SK-N-MC (cell line): Measurements from ENCODE around the gene PDE7B.

Experiments
- EZH2 ChIP-seq: fragments of 200-600 bp; sonication (generic); IDR thresholded peaks from one replicate; pipeline ENCODE4 v1.6.1; 2017; ENCODE audit warnings: antibody characterized with exemption
- FOXP2 ChIP-seq: optimal IDR thresholded peaks from 2 replicates; pipeline ENCODE3; 2011; ENCODE audit warnings: mild to moderate bottlenecking, moderate library complexity; ENCODE audit not compliant: insufficient read depth; ENCODE audit errors: extremely low read length, control extremely low read depth
- POLR2AphosphoS5 ChIP-seq: IDR thresholded peaks from 2 replicates; pipeline ENCODE4 v1.6.1; 2012; ENCODE audit warnings: mild to moderate bottlenecking, low read depth, low read length, borderline replicate concordance

DNA sequence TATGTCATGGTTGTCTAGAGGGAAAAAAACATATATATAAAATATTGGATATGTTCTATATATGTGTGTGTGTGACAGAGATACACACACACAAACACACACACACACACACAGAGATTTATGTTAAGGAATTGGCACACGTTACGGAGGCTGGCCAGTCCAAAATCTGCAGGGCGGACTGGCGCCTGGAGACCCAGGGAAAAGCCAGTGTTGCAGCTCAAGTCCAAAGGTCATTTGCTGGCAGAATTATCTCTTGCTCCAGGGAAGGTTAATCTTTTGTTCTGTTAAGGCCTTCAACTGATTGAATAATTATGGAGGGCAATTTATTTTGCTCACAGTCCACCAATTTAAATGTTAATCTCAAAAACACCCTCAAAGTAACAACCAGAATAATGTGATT, 37.5 kb upstream of the PDE7B start:
- TF ChIP-seq EZH2 (no peak), POLR2AphosphoS5 (no peak), FOXP2 (no peak)
